Cardiac fibroblast (primary cell): ENCODE results near the gene MZT1.

Experiments used
- DNase-seq, 2 donors: peaks; one replicate each; pipeline versions ENCODE4 v3.0.0 to v3.0.0-alpha.2; 2010; ENCODE audit warnings: low read depth in 2 of 2
- H3K4me3 ChIP-seq, 2 donors: replicated peaks in 1 of 2; 1 replicate in 1 of 2; 2 replicates in 1 of 2; pipeline ENCODE4 v1.5.1; 2011; ENCODE audit warnings: low read depth in 2 of 2, low read length in 2 of 2, mild to moderate bottlenecking in 2 of 2, moderate library complexity in 1 of 2
- TF ChIP-seq, protein P1 (sequence below): IDR thresholded peaks from one replicate; pipeline ENCODE4 v1.5.1; 2011; ENCODE audit warnings: low read depth, mild to moderate bottlenecking, low read length, inconsistent platforms

The MZT1 gene

DNA sequence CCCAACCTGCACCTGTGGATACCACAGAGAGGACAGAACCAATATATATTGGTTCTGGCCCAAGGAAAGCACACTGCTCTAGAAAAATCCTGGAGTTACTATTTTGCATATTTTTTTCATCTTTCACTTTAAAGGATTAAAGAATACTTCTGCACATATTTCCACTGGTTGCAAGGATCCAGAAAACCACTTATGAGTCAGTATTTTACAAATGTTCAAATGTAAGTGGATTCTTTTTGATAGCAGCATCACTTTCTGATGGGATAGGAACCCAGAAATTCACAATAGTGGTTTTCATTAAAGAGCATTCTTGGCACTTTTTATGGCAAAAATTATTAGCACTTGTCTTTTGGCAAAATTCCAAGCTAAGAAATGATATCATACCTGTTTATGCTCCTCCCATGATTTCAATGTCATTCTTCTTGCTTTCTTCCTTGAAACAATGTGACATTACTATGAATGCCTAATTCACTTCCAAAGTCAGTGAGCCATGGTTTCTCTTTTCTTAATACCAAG, 38.2 kb downstream of the MZT1 start:
- TF ChIP-seq, protein P1, sequence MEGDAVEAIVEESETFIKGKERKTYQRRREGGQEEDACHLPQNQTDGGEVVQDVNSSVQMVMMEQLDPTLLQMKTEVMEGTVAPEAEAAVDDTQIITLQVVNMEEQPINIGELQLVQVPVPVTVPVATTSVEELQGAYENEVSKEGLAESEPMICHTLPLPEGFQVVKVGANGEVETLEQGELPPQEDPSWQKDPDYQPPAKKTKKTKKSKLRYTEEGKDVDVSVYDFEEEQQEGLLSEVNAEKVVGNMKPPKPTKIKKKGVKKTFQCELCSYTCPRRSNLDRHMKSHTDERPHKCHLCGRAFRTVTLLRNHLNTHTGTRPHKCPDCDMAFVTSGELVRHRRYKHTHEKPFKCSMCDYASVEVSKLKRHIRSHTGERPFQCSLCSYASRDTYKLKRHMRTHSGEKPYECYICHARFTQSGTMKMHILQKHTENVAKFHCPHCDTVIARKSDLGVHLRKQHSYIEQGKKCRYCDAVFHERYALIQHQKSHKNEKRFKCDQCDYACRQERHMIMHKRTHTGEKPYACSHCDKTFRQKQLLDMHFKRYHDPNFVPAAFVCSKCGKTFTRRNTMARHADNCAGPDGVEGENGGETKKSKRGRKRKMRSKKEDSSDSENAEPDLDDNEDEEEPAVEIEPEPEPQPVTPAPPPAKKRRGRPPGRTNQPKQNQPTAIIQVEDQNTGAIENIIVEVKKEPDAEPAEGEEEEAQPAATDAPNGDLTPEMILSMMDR, result no peak

GRCh38 chr13:72686766-72687165, 40.7 kb downstream of the MZT1 start:
- H3K4me3 ChIP-seq, result no peak overlapping the region
- DNase-seq, result peak in 1 of 2 donors; percentile 18
- TF ChIP-seq, protein P1, result no peak

More for the DNA sequence above, 38.2 kb downstream of the MZT1 start:
- H3K4me3 ChIP-seq, result no peak overlapping the region
- DNase-seq, result no peak

DNA sequence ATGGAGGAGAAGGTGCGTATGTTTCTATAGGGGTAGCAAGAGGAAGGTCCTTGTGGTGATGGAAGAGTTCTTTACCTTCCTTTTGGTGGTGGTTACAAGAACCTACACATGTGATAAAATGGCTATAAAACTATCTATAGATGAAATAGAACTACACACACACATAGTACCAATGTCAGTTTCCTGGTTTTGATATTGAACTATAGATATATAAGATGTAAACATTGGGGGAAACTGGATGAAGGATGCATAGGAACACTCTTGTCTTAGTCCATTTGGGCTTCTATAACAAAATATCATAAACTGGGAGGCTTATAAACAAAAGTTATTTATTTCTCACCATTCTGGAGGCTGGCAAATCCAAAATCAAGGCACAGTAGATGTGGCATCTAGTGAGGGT, 47.1 kb downstream of the MZT1 start:
- no peak overlapping the region for H3K4me3 ChIP-seq
- TF ChIP-seq, protein P1, result no peak
- no peak for DNase-seq

DNA sequence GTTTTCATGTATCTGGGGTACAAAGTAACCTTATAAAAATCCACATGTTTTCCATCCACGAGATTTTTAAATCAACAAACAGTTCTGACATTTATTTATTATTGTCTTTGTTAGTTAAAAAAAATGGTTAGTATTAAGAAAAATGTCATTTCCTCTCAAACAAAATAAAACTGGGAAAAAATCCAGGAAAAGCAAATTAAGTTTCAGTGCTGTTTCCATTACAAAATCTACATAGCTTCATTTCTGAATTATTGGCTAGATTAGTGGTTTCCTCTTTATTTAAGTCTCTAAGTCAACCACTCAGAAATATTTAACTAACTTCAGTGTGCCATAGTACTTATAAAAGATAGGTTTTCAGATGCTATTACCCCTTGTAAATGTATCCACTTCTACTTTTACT, 49.1 kb downstream of the MZT1 start:
- no peak for DNase-seq
- H3K4me3 ChIP-seq, result no peak overlapping the region
- TF ChIP-seq, protein P1, result no peak

DNA sequence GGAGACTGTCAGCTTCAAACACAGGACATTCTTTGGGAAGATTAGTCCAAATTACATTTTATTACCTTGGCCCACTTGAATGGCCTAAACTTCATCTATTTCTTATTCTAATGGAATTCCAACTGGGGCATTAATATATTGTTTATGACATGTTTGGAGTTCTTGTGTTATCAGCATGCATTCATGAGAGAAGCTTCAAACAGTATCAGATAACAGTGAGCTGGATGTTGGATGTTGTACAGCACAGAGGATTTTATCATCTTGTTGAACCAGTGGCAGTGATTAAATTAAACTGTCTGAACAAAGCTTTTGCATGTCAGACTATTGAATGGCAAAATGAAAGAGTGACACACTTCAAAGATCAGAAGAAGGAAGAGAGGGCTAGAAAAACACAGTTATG, 50.0 kb downstream of the MZT1 start:
- DNase-seq, result no peak
- TF ChIP-seq, protein P1, result no peak
- no peak overlapping the region for H3K4me3 ChIP-seq

GRCh38 chr13:72666391-72666790, 61.0 kb downstream of the MZT1 start:
- no peak for DNase-seq
- no peak overlapping the region for H3K4me3 ChIP-seq
- TF ChIP-seq, protein P1, result no peak

DNA sequence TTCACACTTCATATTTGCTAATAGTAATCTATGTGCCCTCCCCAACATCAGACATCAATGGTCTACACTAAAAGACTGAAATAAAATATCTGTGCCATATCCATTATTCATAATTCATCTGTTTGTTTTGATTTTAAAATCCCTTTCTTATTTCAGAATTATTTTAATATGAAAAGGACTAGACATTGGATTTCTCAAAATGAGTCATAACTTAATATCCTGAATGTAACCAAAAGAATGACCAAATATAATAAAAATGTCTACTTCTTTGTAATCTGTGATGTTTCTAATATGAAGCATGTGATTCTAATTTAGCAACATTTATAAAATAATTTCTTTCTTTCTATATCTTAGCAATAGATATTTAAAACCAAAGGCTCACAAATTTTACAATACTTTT, 64.9 kb downstream of the MZT1 start:
- no peak overlapping the region for H3K4me3 ChIP-seq
- TF ChIP-seq, protein P1, result no peak
- DNase-seq, result no peak
